Type B pancreatic cell (in vitro differentiated cells): ENCODE measurements around the gene N4BP2. TPM values are rescaled to one million over a fixed set of nuclear protein-coding genes. Genes with fewer than 3 reads are reported as not detected.
A peak's percentile ranks its signal among the peaks of the same experiment; 100 is the strongest.

Experiments used
- DNase-seq: peaks from one replicate; pipeline ENCODE4 v3.0.0; 2021; ENCODE audit warnings: mixed read lengths; ENCODE audit not compliant: unreplicated experiment; ENCODE audit errors: extremely low spot score
- H3K27ac Mint-ChIP-seq: 2 replicates; pipeline ENCODE4 v1.8.0; 2021; ENCODE audit warnings: mild to moderate bottlenecking, mixed read lengths
- H3K27me3 Mint-ChIP-seq: 2 replicates; pipeline ENCODE4 v1.8.0; 2021; ENCODE audit warnings: mixed read lengths
- H3K36me3 Mint-ChIP-seq: 2 replicates; pipeline ENCODE4 v1.8.0; 2021; ENCODE audit warnings: mixed read lengths
- H3K4me1 Mint-ChIP-seq: one replicate; pipeline ENCODE4 v1.8.0; 2021; ENCODE audit warnings: mixed read lengths; ENCODE audit not compliant: unreplicated experiment
- H3K4me3 Mint-ChIP-seq: 2 replicates; pipeline ENCODE4 v1.8.0; 2021; ENCODE audit warnings: mild to moderate bottlenecking, mixed read lengths
- H3K9me3 Mint-ChIP-seq: 2 replicates; pipeline ENCODE4 v1.8.0; 2021; ENCODE audit warnings: mixed read lengths
- total RNA-seq: library from RNA; stranded (reverse); gene quantifications from 2 replicates; pipeline ENCODE4 v1.2.1, GENCODE V29; 2021; ENCODE audit warnings: low replicate concordance
- TF ChIP-seq, protein P1 (sequence below): fragments of 200-600 bp; sonication (generic); conservative IDR thresholded peaks from 2 replicates; pipeline ENCODE4 v1.5.0; 2021; ENCODE audit warnings: antibody characterized with exemption, mild to moderate bottlenecking

Gene N4BP2
- total RNA-seq, 1 donor from 2014 or later: 33.0 TPM

DNA sequence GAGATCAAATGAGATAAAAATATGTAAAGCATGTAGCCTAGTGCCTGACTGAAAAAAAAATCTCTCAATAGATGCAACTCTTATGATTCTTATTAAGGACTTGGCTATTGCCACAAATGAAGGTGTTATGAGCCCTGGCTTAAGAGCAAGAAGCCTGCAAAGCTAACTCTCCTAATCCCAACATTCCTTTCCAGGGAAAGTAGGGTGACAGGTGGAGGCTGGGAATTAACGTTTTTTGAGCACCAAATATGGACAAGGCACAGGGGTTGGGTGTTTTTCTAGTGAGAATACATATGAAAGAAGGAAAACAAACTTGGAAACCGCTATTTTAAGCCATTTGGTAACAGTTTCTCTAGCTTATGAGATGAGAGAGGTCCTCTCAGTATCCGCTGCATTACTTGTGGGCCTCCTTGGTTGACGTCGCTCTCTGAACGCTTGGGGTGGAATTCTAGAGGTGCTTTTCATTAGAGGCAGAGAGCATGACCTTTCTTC lies 142.6 kb downstream of the N4BP2 start:
- H3K9me3 Mint-ChIP-seq: no peaks in the 10 kb centered on the region
- peaks cover 3% of the 10 kb centered on the region for H3K27me3 Mint-ChIP-seq
- TF ChIP-seq, protein P1, sequence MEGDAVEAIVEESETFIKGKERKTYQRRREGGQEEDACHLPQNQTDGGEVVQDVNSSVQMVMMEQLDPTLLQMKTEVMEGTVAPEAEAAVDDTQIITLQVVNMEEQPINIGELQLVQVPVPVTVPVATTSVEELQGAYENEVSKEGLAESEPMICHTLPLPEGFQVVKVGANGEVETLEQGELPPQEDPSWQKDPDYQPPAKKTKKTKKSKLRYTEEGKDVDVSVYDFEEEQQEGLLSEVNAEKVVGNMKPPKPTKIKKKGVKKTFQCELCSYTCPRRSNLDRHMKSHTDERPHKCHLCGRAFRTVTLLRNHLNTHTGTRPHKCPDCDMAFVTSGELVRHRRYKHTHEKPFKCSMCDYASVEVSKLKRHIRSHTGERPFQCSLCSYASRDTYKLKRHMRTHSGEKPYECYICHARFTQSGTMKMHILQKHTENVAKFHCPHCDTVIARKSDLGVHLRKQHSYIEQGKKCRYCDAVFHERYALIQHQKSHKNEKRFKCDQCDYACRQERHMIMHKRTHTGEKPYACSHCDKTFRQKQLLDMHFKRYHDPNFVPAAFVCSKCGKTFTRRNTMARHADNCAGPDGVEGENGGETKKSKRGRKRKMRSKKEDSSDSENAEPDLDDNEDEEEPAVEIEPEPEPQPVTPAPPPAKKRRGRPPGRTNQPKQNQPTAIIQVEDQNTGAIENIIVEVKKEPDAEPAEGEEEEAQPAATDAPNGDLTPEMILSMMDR: no peak
- no peak for DNase-seq
- peaks cover 23% of the 10 kb centered on the region for H3K4me1 Mint-ChIP-seq
- H3K36me3 Mint-ChIP-seq: no peaks in the 10 kb centered on the region
- no peak overlapping the region for H3K27ac Mint-ChIP-seq
- peak overlapping the region; percentile 51 for H3K4me3 Mint-ChIP-seq

DNA sequence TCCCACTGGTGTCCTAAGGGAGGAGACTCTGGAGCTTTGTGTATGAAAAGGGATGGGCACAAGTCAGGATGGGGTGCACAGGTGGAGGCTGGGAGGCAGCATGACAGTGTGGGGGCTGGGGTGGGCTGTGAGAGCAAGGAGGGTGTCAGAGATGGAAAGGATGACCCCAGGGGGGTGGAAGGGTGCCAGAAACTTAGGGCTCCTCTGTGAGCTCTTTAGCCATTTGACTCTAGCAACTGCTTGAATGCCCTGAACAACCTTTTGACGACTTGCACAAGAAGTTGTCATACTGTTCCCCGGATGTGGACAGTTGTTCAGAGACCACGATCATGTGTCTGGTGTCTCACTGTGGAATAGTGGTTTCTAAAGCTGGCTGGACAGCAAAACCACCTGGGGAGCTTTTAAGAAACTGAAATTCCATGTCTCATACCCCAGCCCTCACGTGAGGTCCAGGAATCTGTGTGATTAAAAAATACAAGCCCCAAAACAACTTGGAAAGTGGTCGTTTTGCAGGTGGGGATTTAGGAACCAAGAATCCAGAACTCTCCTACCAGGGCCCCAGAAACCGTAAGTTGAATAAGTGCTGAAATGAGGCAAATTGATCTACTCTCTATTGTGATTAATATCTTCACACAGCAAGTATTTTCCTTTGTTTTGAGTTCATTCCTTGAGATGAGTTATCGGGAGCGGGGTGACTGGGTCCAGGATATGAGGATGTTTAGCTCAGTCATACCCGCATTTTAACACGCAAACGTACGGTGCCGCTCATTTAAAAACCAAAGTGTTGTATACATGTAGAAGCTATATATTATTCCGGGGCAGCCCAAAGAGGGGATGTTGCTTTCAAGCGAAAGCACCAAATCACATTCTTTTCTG lies 143.6 kb downstream of the N4BP2 start:
- no peaks in the 10 kb centered on the region for H3K36me3 Mint-ChIP-seq
- H3K4me1 Mint-ChIP-seq: peaks cover 15% of the 10 kb centered on the region
- TF ChIP-seq, protein P1: no peak
- DNase-seq: no peak
- H3K9me3 Mint-ChIP-seq: no peaks in the 10 kb centered on the region
- peaks cover 3% of the 10 kb centered on the region for H3K27me3 Mint-ChIP-seq
- H3K27ac Mint-ChIP-seq: no peak overlapping the region
- H3K4me3 Mint-ChIP-seq: no peak overlapping the region

DNA sequence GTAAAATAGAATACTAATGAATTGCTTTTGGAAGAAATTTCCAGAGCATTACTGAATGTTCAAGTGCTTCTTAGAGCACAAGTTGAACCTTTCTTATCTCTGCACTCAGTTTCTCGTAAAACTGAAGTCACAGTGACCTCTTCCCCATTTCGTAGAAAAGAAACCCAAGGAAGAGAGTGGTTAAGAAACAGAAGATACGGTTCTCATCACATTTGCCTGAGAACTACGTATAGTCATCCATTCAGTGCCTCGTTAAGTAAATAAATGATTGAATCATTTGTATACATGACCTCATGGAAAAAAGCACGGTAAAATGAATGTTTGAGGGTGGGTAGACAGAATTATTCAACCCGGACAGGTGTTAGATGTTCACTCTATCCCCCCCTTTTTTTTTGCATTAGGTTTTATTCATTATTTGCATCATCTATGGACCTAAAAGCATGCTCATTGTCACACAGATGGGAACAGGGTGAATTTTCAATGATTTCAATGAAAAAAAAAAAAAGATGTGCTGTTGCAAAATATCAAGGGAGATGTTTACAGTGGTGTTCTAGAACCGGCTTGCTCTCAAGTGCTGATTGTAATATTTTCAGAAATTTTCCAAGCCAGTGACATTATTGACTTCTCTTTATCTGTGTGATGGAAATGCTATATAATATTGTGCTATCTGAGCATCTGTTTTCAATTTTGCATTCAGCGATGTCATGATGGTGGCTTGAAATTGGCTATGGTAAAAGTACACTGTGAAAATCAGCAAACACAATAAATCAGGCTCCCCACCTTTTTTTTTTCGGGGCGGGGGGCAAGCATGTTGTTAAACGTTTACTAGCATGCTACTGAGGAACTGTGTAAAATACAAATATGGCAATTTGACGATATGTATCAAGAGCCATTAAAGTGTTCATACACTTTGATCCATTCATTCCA lies 144.5 kb downstream of the N4BP2 start:
- Mint-ChIP-seq H3K9me3 (no peaks in the 10 kb centered on the region), H3K27ac (no peak overlapping the region), H3K4me3 (no peak overlapping the region), H3K4me1 (peaks cover 20% of the 10 kb centered on the region), H3K36me3 (no peaks in the 10 kb centered on the region), H3K27me3 (peaks cover 3% of the 10 kb centered on the region)
- DNase-seq: no peak
- TF ChIP-seq, protein P1: no peak

DNA sequence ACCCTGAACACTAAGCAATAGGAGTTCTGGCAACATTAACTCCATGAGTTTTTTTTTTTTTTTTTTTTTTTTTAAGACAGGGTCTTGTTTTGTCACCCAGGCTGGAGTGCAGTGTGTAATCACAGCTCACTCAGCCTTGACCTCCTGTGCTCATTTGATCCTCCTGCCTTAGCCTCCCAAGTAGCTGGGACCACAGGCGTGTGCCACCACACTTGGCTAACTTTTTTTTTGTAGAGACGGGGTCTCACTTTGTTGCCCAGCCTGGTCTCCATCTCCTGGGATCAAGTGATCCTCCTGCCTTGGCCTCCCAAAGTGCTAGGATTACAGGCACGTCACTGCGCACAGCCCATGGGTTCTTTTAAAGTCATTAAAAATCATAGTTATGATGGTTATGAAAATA lies 145.2 kb downstream of the N4BP2 start:
- no peak for DNase-seq
- Mint-ChIP-seq H3K27ac (no peak overlapping the region), H3K36me3 (no peaks in the 10 kb centered on the region), H3K4me3 (no peak overlapping the region), H3K27me3 (peaks cover 3% of the 10 kb centered on the region), H3K9me3 (no peaks in the 10 kb centered on the region), H3K4me1 (peaks cover 15% of the 10 kb centered on the region)
- TF ChIP-seq, protein P1: no peak

DNA sequence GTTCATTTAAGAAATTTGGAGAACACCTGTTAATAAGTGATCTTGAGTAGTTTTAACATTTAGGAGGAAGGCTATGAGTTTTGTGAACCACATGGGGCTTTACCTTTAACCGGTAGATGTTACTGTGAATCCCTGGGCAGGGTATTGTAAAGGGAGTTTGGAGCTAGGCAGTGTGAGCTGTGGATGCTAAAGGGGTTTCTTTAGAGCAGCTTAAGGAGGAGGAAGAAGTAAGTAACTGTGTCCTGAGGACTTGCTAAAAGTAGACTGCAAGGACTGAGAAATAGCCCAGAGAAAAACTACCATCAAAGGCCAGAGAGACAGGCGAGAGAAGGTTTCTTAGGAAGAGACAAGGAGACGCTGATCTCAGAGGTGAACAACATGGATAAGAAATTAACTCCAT lies 145.8 kb downstream of the N4BP2 start:
- Mint-ChIP-seq H3K27me3 (peaks cover 3% of the 10 kb centered on the region), H3K36me3 (no peaks in the 10 kb centered on the region), H3K27ac (no peak overlapping the region), H3K4me1 (peaks cover 13% of the 10 kb centered on the region), H3K4me3 (no peak overlapping the region), H3K9me3 (no peaks in the 10 kb centered on the region)
- no peak for DNase-seq
- TF ChIP-seq, protein P1: no peak
